Right lobe of liver (tissue), 6 donors: ENCODE results near the gene KCND3. TPM values are rescaled to one million over a fixed set of nuclear protein-coding genes. Genes with fewer than 3 reads are reported as not detected.
A peak's percentile ranks its signal among the peaks of the same experiment; 100 is the strongest.

Source experiments
- ATAC-seq, 4 donors: fragments of 200-7000 bp; cut with Tn5 transposase; one replicate each; pipeline ENCODE4 v1.9.1; 2020; ENCODE audit warnings: mild to moderate bottlenecking in 4 of 4, moderate library complexity in 4 of 4
- DNase-seq, 3 donors: peaks; one replicate each; pipeline ENCODE4 v3.0.0-alpha.2; 2020
- H3K27ac ChIP-seq, 3 donors: fragments of 200-600 bp; one replicate each; pipeline ENCODE4 v1.8.0; 2022
- H3K27me3 ChIP-seq, 2 donors: fragments of 200-600 bp; one replicate each; pipeline ENCODE4 v1.8.0; 2022
- H3K36me3 ChIP-seq, 4 donors: fragments of 200-600 bp; sonication (generic) in 1 of 4; one replicate each; pipeline versions ENCODE4 v1.5.1 to v1.8.0; 2017 to 2022; ENCODE audit warnings: control low read depth in 1 of 4
- H3K4me1 ChIP-seq, 4 donors: fragments of 200-600 bp; sonication (generic) in 1 of 4; one replicate each; pipeline versions ENCODE4 v1.5.1 to v1.8.0; 2017 to 2022; ENCODE audit warnings: control low read depth in 1 of 4
- H3K4me3 ChIP-seq, 3 donors: fragments of 200-600 bp; one replicate each; pipeline ENCODE4 v1.8.0; 2022
- H3K9me3 ChIP-seq, 4 donors: fragments of 200-600 bp; sonication (generic) in 1 of 4; one replicate each; pipeline versions ENCODE4 v1.5.1 to v1.8.0; 2017 to 2022; ENCODE audit warnings: control low read depth in 1 of 4
- POLR2A ChIP-seq: fragments of 450-650 bp; IDR thresholded peaks from one replicate; pipeline ENCODE4 v1.6.1; 2017; ENCODE audit warnings: antibody characterized with exemption, mild to moderate bottlenecking
- WGBS: methylation state at CpG from one replicate; pipeline ENCODE4 v1.1.6; 2018; ENCODE audit warnings: low coverage, low lambda C conversion rate; ENCODE audit not compliant: insufficient coverage; ENCODE audit errors: missing lambda C conversion rate; 5-methylcytosine and 5-hydroxymethylcytosine counted together
- intact Hi-C, 2 donors: fragments of 100-400 bp; cut with DNase I; formaldehyde crosslinking; loops; one replicate each; pipeline versions ENCODE4 v1.11.2 to v1.14.1; 2022
- total RNA-seq, 6 experiments: library from RNA; depleted of rRNA in 2 of 6; stranded (reverse); fragments of >200 nt in 2 of 6; fragmentation: NEBNext Ultra II Directional in 3 of 6; extraction: Animal tissue kit (Norgen Biotek cat#: 25700) in 3 of 6; gene quantifications; one replicate each; pipeline versions ENCODE4 v1.1.0 to v1.2.4, GENCODE V29; 2016 to 2023
- TF ChIP-seq, protein P1 (sequence below), 4 donors: fragments of 200-600 bp in 3 of 4; fragments of 450-650 bp in 1 of 4; IDR thresholded peaks; one replicate each; pipeline versions ENCODE4 v1.5.1 to v1.8.0; 2016 to 2022; ENCODE audit warnings: antibody characterized with exemption in 4 of 4, mild to moderate bottlenecking in 2 of 4
- donor health status: DM: no; HTN: yes; CAD: no.
- donor health status: DM: no; HTN: no; CAD: no.
- donor health status: DM: no; HTN: no; CAD: no.
- donor health status: DM: no; HTN: yes; CAD: no.
- donor health status: DM: no; HTN: yes; CAD: no.

The KCND3 gene
- total RNA-seq, 6 experiments from 2014 or later = 8.1 to 25.5 (median 16.2) TPM

DNA sequence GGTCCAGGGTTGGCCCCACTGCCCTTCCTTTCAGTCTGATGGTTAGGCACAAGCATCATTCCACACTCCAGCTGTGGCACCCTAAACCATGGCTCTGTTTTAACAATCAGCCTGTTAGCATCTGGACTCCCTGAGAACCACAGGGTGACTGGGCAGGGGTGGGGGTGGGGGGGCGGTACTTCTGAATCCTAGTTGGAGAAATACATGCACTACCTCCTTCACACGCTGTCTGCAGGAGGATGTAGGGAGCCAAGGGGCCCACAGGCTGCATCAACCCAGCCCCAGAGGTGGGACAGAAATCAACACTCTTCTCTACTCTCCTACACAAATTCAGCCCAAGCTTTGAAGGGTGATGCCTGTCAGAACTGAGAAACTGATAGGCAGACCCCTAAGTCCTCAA lies 209.9 kb downstream of the KCND3 start:
- no peaks in the 10 kb centered on the region for H3K27me3 ChIP-seq
- H3K9me3 ChIP-seq = no peaks in the 10 kb centered on the region
- ATAC-seq (no peak), DNase-seq (no peak)
- WGBS = no CpG with 5 or more reads among the region's 2 CpGs
- no peak overlapping the region for H3K27ac ChIP-seq
- no peaks in the 10 kb centered on the region for H3K4me1 ChIP-seq
- intact Hi-C loops = no loop called here
- no peaks in the 10 kb centered on the region for H3K36me3 ChIP-seq
- TF ChIP-seq, protein P1, sequence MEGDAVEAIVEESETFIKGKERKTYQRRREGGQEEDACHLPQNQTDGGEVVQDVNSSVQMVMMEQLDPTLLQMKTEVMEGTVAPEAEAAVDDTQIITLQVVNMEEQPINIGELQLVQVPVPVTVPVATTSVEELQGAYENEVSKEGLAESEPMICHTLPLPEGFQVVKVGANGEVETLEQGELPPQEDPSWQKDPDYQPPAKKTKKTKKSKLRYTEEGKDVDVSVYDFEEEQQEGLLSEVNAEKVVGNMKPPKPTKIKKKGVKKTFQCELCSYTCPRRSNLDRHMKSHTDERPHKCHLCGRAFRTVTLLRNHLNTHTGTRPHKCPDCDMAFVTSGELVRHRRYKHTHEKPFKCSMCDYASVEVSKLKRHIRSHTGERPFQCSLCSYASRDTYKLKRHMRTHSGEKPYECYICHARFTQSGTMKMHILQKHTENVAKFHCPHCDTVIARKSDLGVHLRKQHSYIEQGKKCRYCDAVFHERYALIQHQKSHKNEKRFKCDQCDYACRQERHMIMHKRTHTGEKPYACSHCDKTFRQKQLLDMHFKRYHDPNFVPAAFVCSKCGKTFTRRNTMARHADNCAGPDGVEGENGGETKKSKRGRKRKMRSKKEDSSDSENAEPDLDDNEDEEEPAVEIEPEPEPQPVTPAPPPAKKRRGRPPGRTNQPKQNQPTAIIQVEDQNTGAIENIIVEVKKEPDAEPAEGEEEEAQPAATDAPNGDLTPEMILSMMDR (IDR thresholded peaks at IDR 0.05) = no peak
- TF ChIP-seq POLR2A = no peak
- H3K4me3 ChIP-seq = no peak overlapping the region

DNA sequence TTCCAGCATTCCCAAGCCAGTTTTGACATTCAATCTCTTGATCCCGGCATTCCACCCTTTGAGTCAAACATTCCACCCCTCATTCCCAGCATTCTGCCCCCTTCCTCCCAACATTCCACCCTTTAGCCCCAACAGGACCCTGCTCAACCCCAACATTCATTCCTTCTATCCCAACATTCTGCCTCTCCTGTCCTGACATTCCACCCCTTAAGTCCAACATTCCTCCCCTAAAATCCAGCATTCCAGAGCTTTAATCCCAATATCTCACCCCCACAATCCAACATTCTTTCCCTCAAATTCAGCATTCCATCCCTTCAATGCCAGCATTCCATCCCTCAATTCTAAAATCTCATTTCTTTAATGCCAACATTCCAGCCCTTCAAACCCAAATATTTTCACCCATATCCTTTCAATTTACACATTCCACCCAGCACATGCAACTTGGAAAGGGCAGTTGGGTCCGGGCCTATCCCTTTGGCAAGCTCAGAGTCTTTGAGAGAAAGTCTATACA lies 210.9 kb downstream of the KCND3 start:
- TF ChIP-seq, protein P1 (IDR thresholded peaks at IDR 0.05) = no peak
- no peak for TF ChIP-seq POLR2A
- H3K9me3 ChIP-seq = no peaks in the 10 kb centered on the region
- intact Hi-C loops = no loop called here
- WGBS = 75% methylated on average over 2 of the region's 2 CpGs
- no peak for ATAC-seq
- H3K36me3 ChIP-seq = no peaks in the 10 kb centered on the region
- H3K4me1 ChIP-seq = no peaks in the 10 kb centered on the region
- H3K27ac ChIP-seq = no peak overlapping the region
- DNase-seq = no peak
- H3K4me3 ChIP-seq = no peak overlapping the region
- no peaks in the 10 kb centered on the region for H3K27me3 ChIP-seq

DNA sequence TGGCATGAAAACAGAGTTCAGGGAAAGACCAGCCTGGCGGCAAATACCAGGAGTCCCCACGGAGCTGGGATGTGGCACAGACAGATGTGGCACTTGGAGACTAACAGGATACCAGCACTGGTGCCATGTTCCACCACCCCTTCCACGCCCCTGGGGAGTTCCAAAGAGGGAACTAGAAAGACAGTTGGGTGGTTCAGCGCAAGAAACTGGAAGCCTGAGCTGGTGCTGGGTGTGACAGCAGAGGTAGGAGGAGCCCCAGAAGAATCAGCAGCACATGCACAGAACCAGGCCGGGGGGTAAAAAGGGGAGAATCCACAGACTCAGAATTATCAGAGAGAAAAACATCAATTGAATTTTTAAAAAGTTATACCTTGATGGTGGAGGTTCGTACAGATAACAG lies 211.4 kb downstream of the KCND3 start:
- H3K36me3 ChIP-seq = no peaks in the 10 kb centered on the region
- H3K4me3 ChIP-seq = no peak overlapping the region
- intact Hi-C loops = no loop called here
- peaks cover 0 to under 1% (median 0%) of the 10 kb centered on the region in 4 donors for H3K4me1 ChIP-seq
- H3K27me3 ChIP-seq = no peaks in the 10 kb centered on the region
- no peaks in the 10 kb centered on the region for H3K9me3 ChIP-seq
- whole genome bisulfite sequencing = 91% methylated on average over 5 of the region's 6 CpGs
- TF ChIP-seq, protein P1 (IDR thresholded peaks at IDR 0.05) = no peak
- no peak for TF ChIP-seq POLR2A
- no peak for DNase-seq
- ATAC-seq = no peak
- no peak overlapping the region for H3K27ac ChIP-seq

DNA sequence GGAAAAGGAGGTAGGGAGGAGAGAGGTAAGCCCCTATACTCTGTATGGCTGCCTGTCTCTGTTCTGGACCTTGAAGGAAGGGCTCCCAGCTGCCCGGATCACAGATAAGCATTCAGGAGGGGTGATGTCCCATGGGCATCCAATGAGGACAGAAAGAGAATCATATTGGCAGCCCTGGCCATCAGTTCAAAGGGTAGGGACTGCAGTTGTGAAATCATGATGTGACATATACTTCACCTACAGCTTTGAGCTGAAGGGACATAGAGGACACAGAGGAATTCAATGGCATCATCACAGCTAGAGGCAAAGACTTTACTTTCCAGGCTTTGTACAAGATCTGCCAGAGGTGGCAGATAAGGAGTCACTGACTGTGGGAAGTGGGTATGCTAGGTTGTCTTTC lies 212.2 kb downstream of the KCND3 start:
- peaks cover 0 to 6% (median 0%) of the 10 kb centered on the region in 4 donors for H3K4me1 ChIP-seq
- peak in 3 of 4 donors; percentile 24 to 65 (median 56) for ATAC-seq
- TF ChIP-seq, protein P1 (IDR thresholded peaks at IDR 0.05) = no peak
- TF ChIP-seq POLR2A = no peak
- no peak for DNase-seq
- no peaks in the 10 kb centered on the region for H3K9me3 ChIP-seq
- no peak overlapping the region for H3K4me3 ChIP-seq
- H3K27ac ChIP-seq = no peak overlapping the region
- no peaks in the 10 kb centered on the region for H3K27me3 ChIP-seq
- intact Hi-C loops = no loop called here
- H3K36me3 ChIP-seq = no peaks in the 10 kb centered on the region
- 47% methylated on average over 1 of the region's 1 CpG for WGBS

DNA sequence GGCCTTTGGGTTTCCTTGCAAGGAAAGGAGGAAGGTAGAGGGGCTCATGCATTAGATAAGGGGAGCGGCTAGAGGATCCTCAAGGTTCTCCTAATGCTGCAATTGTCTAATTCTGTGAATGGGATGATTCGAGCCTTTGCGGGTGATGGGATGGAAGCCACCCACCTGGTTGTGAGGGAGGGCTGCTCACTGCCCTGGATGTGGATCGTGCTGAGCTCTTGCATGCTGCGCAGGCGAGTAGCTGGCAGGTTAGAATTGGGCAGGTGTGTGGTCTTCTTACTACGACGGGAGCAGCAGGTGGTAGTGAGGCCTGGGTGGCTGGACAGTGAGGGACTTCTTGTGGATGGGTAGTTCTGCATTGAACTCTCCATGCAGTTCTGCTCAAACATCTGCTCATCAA lies 212.6 kb downstream of the KCND3 start:
- H3K4me3 ChIP-seq = no peak overlapping the region
- no peaks in the 10 kb centered on the region for H3K9me3 ChIP-seq
- intact Hi-C loops = no loop called here
- WGBS = 93% methylated on average over 8 of the region's 8 CpGs
- H3K27me3 ChIP-seq = no peaks in the 10 kb centered on the region
- no peaks in the 10 kb centered on the region for H3K36me3 ChIP-seq
- ATAC-seq = no peak
- TF ChIP-seq POLR2A = no peak
- TF ChIP-seq, protein P1 (IDR thresholded peaks at IDR 0.05) = no peak
- peaks cover 0 to 6% (median 0%) of the 10 kb centered on the region in 4 donors for H3K4me1 ChIP-seq
- H3K27ac ChIP-seq = no peak overlapping the region
- no peak for DNase-seq
